ENCODE measurements around the gene PDE4B.
A peak's percentile ranks its signal among the peaks of the same experiment; 100 is the strongest.

PDE4B gene

DNA sequence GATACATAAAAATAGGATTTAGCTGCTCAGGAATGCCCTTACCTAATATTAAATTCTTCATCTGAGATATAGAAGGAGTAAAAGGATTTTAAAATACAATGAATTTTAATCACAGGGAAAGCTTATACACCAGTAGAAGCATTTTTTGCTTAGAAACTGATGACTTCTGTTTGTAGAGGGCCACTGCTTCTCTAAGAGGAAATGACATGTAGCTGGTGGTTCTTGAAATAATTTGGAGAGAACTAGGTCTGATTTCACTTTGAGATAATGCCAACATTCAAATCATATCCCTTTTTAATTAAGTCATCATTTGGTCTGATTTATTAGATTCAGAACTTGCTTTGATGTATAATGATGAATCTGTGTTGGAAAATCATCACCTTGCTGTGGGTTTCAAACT is 574.7 kb downstream of the PDE4B start:
- peaks cover 5% of the 10 kb centered on the region for H3K36me3 ChIP-seq (ENCODE audit: insufficient read depth, low read length)
- H3K4me1 ChIP-seq (ENCODE audit: control insufficient read depth, insufficient read depth, low read length) = peaks cover 35% of the 10 kb centered on the region
- no peak overlapping the region for H3K4me3 ChIP-seq (ENCODE audit: low read length)
- H3K4me2 ChIP-seq (ENCODE audit: low read length) = no peak overlapping the region
- H3K27me3 ChIP-seq (ENCODE audit: control insufficient read depth, insufficient read depth, low read length) = no peaks in the 10 kb centered on the region
- no peak overlapping the region for H3K9ac ChIP-seq (ENCODE audit: low read depth, low read length)
- H3K9me3 ChIP-seq (replicated peaks; ENCODE audit: low read length) = no peaks in the 10 kb centered on the region

DNA sequence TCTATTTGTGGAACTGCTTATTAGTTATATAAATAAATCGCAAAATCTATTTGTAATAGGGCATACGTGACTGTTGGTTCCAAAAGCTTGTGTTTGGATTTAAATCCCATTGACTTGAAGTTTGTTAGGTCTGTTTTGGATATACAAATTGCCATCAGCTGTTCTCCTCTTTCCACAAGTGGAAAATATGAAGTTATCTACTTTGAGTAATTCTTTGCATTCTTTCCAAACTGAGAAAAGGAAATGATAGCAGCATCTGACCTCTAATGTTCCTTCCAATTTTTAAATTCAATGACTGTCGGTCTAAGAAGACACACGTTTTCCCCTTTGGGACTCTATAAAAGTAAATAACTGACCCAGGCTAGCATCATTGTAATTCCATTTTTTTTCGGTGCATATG is 575.6 kb downstream of the PDE4B start:
- no peak overlapping the region for H3K4me3 ChIP-seq (ENCODE audit: low read length)
- no peak overlapping the region for H3K9ac ChIP-seq (ENCODE audit: low read depth, low read length)
- H3K36me3 ChIP-seq (ENCODE audit: insufficient read depth, low read length) = peaks cover 1% of the 10 kb centered on the region
- H3K9me3 ChIP-seq (replicated peaks; ENCODE audit: low read length) = no peaks in the 10 kb centered on the region
- peaks cover 36% of the 10 kb centered on the region for H3K4me1 ChIP-seq (ENCODE audit: control insufficient read depth, insufficient read depth, low read length)
- no peaks in the 10 kb centered on the region for H3K27me3 ChIP-seq (ENCODE audit: control insufficient read depth, insufficient read depth, low read length)
- H3K4me2 ChIP-seq (ENCODE audit: low read length) = no peak overlapping the region

DNA sequence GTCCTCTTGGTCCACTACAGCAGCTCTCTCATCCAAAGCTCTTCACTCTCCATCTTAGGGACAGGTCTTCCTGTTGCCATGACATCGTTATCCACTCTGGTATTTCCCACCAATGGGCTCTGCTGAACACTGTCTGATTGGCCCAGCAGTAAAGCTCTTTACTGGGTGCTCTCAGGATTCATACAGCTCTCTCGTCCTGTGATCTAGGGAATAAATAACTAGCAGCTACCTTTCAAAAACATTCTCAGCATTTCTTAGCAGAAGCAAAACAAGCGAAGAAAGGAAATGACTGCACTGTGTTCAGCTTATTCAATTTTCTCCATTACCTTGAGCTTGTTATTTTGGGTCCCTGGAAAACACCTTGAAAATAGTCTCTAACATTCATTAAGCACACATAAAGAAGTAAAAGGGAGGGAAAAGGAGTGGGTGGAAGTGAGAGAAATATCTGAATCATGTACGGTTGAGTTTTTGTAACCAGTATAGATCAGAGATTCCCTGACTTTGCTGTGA is 577.8 kb downstream of the PDE4B start:
- H3K9ac ChIP-seq (ENCODE audit: low read depth, low read length) = no peak overlapping the region
- H3K9me3 ChIP-seq (replicated peaks; ENCODE audit: low read length) = no peaks in the 10 kb centered on the region
- no peaks in the 10 kb centered on the region for H3K27me3 ChIP-seq (ENCODE audit: control insufficient read depth, insufficient read depth, low read length)
- no peaks in the 10 kb centered on the region for H3K36me3 ChIP-seq (ENCODE audit: insufficient read depth, low read length)
- peaks cover 41% of the 10 kb centered on the region for H3K4me1 ChIP-seq (ENCODE audit: control insufficient read depth, insufficient read depth, low read length)
- no peak overlapping the region for H3K4me2 ChIP-seq (ENCODE audit: low read length)
- H3K4me3 ChIP-seq (ENCODE audit: low read length) = no peak overlapping the region

DNA sequence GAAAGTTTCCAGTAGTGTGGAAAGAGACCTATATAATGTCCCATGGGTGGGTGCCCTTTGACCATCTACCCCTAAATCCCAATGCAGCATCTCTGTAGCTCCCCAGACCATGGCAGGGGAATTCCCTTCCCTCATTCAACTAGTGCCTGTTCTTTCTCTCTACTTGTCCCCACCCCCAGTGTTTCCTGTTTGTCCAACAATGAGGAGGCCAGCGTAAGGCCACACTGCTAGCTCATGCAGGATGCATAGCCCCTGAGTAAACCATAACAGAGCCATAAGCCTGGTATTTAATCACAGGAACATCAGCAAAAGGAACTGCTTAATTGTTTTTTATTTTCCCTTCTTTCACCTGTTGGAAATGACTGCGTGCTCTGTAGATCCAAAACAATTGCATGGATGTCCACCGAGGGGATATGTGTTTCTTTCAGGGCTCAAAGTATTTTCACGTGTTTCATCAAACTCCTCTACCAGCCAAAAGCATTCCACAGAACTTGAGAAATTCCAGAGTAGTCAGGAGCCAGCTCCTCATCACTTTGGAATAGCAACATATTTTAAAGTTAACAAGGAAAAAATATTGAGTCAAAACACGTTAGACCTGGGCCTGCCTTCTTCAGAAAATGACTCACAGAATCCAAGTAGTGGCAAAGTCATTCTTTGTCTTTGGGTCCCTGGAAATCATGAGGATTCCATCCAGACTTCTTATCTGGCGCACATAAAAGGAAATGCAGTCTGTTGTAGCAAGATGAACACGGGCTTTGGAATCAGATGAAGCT is 578.7 kb downstream of the PDE4B start:
- Histone ChIP-seq H3K4me3 (ENCODE audit: low read length) (no peak overlapping the region), H3K9me3 (replicated peaks; ENCODE audit: low read length) (no peaks in the 10 kb centered on the region), H3K27me3 (ENCODE audit: control insufficient read depth, insufficient read depth, low read length) (no peaks in the 10 kb centered on the region), H3K4me1 (ENCODE audit: control insufficient read depth, insufficient read depth, low read length) (peaks cover 41% of the 10 kb centered on the region), H3K9ac (ENCODE audit: low read depth, low read length) (peak overlapping the region; percentile 28), H3K36me3 (ENCODE audit: insufficient read depth, low read length) (no peaks in the 10 kb centered on the region), H3K4me2 (ENCODE audit: low read length) (peak overlapping the region; percentile 57)

DNA sequence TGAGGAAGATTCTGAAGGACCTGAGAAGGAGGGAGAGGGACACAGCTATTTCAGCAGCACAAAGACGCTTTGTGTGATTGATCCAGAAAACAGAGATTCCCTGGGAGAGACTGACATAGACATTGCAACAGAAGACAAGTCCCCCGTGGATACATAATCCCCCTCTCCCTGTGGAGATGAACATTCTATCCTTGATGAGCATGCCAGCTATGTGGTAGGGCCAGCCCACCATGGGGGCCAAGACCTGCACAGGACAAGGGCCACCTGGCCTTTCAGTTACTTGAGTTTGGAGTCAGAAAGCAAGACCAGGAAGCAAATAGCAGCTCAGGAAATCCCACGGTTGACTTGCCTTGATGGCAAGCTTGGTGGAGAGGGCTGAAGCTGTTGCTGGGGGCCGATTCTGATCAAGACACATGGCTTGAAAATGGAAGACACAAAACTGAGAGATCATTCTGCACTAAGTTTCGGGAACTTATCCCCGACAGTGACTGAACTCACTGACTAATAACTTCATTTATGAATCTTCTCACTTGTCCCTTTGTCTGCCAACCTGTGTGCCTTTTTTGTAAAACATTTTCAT is 579.9 kb downstream of the PDE4B start:
- no peaks in the 10 kb centered on the region for H3K36me3 ChIP-seq (ENCODE audit: insufficient read depth, low read length)
- H3K4me2 ChIP-seq (ENCODE audit: low read length) = no peak overlapping the region
- no peaks in the 10 kb centered on the region for H3K9me3 ChIP-seq (replicated peaks; ENCODE audit: low read length)
- peaks cover 41% of the 10 kb centered on the region for H3K4me1 ChIP-seq (ENCODE audit: control insufficient read depth, insufficient read depth, low read length)
- H3K27me3 ChIP-seq (ENCODE audit: control insufficient read depth, insufficient read depth, low read length) = no peaks in the 10 kb centered on the region
- no peak overlapping the region for H3K4me3 ChIP-seq (ENCODE audit: low read length)
- H3K9ac ChIP-seq (ENCODE audit: low read depth, low read length) = no peak overlapping the region

DNA sequence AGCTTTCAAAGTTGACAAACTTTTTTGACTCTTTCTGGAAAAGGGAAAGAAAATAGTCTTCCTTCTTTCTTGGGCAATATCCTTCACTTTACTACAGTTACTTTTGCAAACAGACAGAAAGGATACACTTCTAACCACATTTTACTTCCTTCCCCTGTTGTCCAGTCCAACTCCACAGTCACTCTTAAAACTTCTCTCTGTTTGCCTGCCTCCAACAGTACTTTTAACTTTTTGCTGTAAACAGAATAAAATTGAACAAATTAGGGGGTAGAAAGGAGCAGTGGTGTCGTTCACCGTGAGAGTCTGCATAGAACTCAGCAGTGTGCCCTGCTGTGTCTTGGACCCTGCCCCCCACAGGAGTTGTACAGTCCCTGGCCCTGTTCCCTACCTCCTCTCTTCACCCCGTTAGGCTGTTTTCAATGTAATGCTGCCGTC is 580.5 kb downstream of the PDE4B start:
- Histone ChIP-seq H3K4me1 (ENCODE audit: control insufficient read depth, insufficient read depth, low read length) (peaks cover 41% of the 10 kb centered on the region), H3K27me3 (ENCODE audit: control insufficient read depth, insufficient read depth, low read length) (no peaks in the 10 kb centered on the region), H3K4me3 (ENCODE audit: low read length) (no peak overlapping the region), H3K36me3 (ENCODE audit: insufficient read depth, low read length) (no peaks in the 10 kb centered on the region), H3K4me2 (ENCODE audit: low read length) (no peak overlapping the region), H3K9me3 (replicated peaks; ENCODE audit: low read length) (no peaks in the 10 kb centered on the region), H3K9ac (ENCODE audit: low read depth, low read length) (no peak overlapping the region)

DNA sequence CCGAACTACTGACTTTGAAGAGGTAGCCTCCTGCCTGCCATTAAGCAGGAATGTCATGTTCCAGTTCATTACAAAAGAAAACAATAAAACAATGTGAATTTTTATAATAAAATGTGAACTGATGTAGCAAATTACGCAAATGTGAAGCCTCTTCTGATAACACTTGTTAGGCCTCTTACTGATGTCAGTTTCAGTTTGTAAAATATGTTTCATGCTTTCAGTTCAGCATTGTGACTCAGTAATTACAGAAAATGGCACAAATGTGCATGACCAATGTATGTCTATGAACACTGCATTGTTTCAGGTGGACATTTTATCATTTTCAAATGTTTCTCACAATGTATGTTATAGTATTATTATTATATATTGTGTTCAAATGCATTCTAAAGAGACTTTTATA is 581.5 kb downstream of the PDE4B start:
- no peaks in the 10 kb centered on the region for H3K9me3 ChIP-seq (replicated peaks; ENCODE audit: low read length)
- no peaks in the 10 kb centered on the region for H3K36me3 ChIP-seq (ENCODE audit: insufficient read depth, low read length)
- H3K9ac ChIP-seq (ENCODE audit: low read depth, low read length) = no peak overlapping the region
- H3K27me3 ChIP-seq (ENCODE audit: control insufficient read depth, insufficient read depth, low read length) = no peaks in the 10 kb centered on the region
- no peak overlapping the region for H3K4me3 ChIP-seq (ENCODE audit: low read length)
- peaks cover 41% of the 10 kb centered on the region for H3K4me1 ChIP-seq (ENCODE audit: control insufficient read depth, insufficient read depth, low read length)
- peak overlapping the region; percentile 68 for H3K4me2 ChIP-seq (ENCODE audit: low read length)

DNA sequence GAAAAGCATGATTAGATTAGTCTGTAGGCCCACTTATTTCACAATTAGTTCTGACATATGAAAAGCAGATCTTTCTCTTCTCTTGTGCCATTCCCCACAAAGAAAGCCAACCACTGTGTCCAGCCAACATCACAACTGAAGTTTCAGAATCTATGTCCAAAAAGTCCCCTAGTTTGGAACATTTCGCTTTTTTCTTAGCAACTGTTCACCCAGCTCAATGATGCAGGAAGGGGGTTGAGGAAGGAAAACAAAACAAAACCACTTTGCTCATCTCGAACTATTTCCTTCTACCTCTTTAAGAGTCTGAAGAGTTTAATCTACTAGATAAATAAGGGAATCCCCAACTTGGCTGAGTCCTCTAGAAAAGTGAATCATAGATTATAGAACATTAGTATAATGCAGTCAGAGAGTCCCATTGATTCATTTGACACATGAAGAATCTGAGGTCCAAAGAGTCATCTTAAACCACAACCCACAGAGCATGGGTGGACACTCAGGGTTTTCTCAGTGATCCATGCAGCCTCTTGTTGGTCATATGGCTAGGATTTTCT is 581.9 kb downstream of the PDE4B start:
- Histone ChIP-seq H3K9ac (ENCODE audit: low read depth, low read length) (no peak overlapping the region), H3K9me3 (replicated peaks; ENCODE audit: low read length) (no peaks in the 10 kb centered on the region), H3K4me1 (ENCODE audit: control insufficient read depth, insufficient read depth, low read length) (peaks cover 41% of the 10 kb centered on the region), H3K4me2 (ENCODE audit: low read length) (peak overlapping the region; percentile 68), H3K4me3 (ENCODE audit: low read length) (peak overlapping the region; percentile 29), H3K36me3 (ENCODE audit: insufficient read depth, low read length) (no peaks in the 10 kb centered on the region), H3K27me3 (ENCODE audit: control insufficient read depth, insufficient read depth, low read length) (no peaks in the 10 kb centered on the region)

DNA sequence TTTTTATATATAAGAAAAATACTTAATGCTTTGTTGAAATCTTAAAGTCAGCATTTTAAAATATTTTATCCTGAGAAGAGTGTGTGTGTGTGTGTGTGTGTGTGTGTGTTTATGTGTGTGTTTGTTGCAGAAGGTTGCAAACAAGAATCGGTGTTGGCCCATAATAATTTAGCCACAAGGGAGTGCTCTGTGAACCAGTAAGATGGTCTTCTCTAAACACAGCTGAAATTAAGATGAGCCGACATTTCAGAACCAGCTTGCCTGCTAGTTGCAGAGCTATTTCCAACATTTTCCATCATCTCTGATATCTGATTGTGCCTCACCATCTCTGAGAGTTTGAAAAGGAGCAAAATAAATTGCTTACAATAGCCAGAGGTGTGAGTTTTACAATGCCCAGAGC is 582.4 kb downstream of the PDE4B start:
- H3K4me3 ChIP-seq (ENCODE audit: low read length) = no peak overlapping the region

DNA sequence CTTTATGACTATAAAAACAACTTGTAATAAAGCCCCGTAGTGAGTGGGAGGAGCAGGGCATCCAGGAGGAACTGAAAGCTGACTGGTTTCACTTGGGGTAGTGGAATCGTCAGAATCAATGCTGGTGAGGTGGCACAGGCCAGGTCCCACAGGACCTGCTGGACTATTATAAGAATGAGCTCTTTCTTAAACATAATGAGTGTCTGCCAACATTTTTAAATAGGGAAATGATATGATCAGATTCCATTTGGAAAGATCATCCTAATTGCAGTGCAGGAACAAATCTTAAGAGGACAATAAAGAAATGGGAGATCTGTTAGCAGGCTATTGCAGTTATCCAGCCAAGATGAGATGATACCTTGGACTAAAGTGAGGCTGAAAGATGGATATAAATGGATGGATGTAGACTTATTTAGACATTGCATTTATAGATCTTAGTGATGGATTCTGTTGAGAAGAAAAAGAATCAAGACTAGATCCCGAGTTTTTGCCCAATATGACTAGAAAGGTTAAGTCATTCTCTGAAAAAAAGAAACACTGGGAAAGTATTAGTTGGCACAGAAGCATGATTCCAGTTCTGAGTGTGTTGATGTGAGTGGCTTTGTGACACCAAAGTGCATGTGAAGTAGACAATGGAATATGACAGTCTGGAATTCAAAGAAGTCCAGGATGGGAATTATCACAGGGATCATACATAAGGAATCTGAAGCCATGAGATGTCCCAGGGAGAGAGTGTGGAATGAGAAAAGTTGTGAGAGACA is 587.9 kb downstream of the PDE4B start:
- Histone ChIP-seq H3K4me1 (ENCODE audit: control insufficient read depth, insufficient read depth, low read length) (peaks cover 4% of the 10 kb centered on the region), H3K9me3 (replicated peaks; ENCODE audit: low read length) (no peaks in the 10 kb centered on the region), H3K9ac (ENCODE audit: low read depth, low read length) (no peak overlapping the region), H3K4me3 (ENCODE audit: low read length) (no peak overlapping the region), H3K36me3 (ENCODE audit: insufficient read depth, low read length) (no peaks in the 10 kb centered on the region), H3K27me3 (ENCODE audit: control insufficient read depth, insufficient read depth, low read length) (no peaks in the 10 kb centered on the region), H3K4me2 (ENCODE audit: low read length) (no peak overlapping the region)

More for the DNA sequence above, 582.4 kb downstream of the PDE4B start:
- H3K4me1 ChIP-seq (ENCODE audit: control insufficient read depth, insufficient read depth, low read length) = peaks cover 41% of the 10 kb centered on the region
- H3K36me3 ChIP-seq (ENCODE audit: insufficient read depth, low read length) = no peaks in the 10 kb centered on the region
- H3K9ac ChIP-seq (ENCODE audit: low read depth, low read length) = no peak overlapping the region
- no peaks in the 10 kb centered on the region for H3K27me3 ChIP-seq (ENCODE audit: control insufficient read depth, insufficient read depth, low read length)
- H3K9me3 ChIP-seq (replicated peaks; ENCODE audit: low read length) = no peaks in the 10 kb centered on the region
- H3K4me2 ChIP-seq (ENCODE audit: low read length) = peak overlapping the region; percentile 68

DNA sequence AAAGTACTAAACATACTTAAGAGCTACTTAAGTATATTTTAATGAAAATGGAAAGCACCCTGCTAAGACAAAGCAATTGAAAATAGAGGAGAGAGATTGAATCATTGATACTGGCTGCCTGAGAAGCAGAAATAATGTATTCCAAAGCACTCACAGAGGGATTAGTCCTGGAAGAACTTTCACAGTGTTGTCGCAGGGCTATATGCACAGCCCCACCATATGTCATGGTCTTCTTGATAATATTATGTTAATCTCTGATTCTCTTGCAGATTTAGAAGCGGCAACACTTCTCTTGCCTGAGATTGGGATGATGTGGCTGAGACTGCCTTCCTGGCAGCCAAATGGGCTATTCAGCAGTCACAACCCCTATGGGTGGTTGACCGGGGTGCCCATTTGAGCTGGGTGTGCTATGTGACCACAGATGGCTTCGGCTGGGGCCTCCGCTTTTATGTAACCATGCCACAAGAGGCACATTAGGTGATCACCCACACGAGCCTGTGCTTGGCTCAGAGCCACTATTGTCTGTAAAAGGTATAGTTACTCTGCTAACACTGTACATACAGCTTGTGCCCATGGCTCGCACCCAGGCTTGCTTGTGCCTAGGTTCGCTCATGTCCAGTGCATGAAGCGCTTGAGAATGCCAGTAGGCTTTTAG is 589.1 kb downstream of the PDE4B start:
- Histone ChIP-seq H3K36me3 (ENCODE audit: insufficient read depth, low read length) (no peaks in the 10 kb centered on the region), H3K9me3 (replicated peaks; ENCODE audit: low read length) (peaks cover under 1% of the 10 kb centered on the region), H3K4me2 (ENCODE audit: low read length) (no peak overlapping the region), H3K27me3 (ENCODE audit: control insufficient read depth, insufficient read depth, low read length) (no peaks in the 10 kb centered on the region), H3K4me1 (ENCODE audit: control insufficient read depth, insufficient read depth, low read length) (peaks cover 4% of the 10 kb centered on the region), H3K4me3 (ENCODE audit: low read length) (no peak overlapping the region), H3K9ac (ENCODE audit: low read depth, low read length) (no peak overlapping the region)
